Endometrial microvascular endothelial cells (primary cell): ENCODE results near the gene LIME1. TPM values are rescaled to one million over a fixed set of nuclear protein-coding genes. Genes with fewer than 3 reads are reported as not detected.

Source experiments
- in situ Hi-C: cut with HindIII; loops from 2 replicates; pipeline ENCODE4 v1.10.0; 2017; ENCODE audit warnings: low sequenced_read_pairs, low pct_unique_long_range_greater_than_20kb; ENCODE audit errors: inconsistent ontology term
- total RNA-seq: library from RNA; depleted of rRNA; stranded (reverse); fragments of >200 nt; gene quantifications from one replicate; pipeline ENCODE4 v1.2.3, GENCODE V29; 2015; ENCODE audit errors: inconsistent ontology term

Gene LIME1
- total RNA-seq, 1 donor from 2014 or later, result 9.3 TPM

DNA sequence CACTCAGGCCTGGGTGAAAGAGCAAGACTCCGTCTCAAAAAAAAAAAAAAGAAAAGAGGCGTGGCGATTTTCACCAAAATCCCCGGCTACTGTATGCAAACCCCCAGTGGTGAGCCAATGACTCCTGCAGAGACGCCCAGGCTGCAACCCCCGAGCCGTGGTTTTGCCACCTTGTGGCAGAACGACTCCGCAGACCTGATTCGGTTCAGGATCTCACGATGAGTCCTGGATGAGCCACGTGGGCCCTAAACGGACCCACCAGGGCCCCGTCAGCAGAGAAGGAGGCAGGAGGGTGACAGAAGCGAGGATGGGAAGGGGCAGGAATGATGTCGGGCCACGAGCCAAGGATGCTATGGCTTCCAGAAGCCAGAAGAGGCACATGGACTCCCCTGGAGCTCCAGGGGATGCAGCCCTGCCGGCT, 45.6 kb downstream of the LIME1 start:
- in situ Hi-C loops, result loop anchor here (25.0 kb wide), 1 partner anchor 105 kb away; the partner anchor contains the start of gene DNAJC5

DNA sequence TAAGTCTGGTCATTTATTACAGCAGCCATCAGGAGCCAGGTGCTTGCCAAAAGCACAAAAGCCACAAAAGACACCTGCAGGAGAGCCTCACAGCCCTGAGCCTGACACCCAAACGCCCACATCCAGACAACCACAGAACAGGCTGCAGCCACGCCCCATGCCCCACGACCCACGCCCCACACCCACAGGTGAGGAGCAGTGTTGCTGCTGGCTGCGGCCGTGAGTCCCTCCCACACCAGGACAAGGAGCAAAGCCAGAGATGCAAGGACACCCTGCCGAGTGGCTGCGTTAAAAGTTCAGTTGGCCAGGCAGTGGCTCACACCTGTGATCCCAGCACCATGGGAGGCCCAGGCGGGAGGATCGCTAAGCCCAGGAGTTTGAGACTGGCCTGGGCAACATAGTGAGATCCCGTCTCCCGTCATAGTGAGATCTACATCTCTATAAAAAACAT, 46.1 kb downstream of the LIME1 start:
- in situ Hi-C loops, result loop anchor here (25.0 kb wide), 1 partner anchor 105 kb away; the partner anchor contains the start of gene DNAJC5

DNA sequence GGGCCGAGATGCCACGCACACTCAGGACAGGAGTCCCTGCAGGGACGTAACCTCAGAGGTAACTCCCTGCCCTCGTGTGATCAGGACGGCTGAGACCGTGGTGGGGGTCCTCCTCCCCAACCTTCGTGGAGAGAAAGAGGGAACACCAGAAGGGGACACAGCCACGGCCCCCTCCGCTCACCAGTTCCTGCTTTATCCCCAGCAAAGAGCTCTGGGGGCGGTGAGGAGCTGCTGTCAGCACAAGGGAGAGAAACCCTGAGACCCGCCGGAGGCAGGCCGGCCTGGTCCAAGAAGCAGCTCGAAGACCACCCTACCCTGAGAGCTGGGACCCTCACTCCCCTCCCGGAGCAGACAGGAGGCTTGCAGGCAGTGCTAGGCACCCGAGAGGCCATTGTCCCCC, 47.5 kb downstream of the LIME1 start:
- in situ Hi-C loops, result loop anchor here (25.0 kb wide), 1 partner anchor 103 kb away; the partner anchor contains the start of gene DNAJC5

DNA sequence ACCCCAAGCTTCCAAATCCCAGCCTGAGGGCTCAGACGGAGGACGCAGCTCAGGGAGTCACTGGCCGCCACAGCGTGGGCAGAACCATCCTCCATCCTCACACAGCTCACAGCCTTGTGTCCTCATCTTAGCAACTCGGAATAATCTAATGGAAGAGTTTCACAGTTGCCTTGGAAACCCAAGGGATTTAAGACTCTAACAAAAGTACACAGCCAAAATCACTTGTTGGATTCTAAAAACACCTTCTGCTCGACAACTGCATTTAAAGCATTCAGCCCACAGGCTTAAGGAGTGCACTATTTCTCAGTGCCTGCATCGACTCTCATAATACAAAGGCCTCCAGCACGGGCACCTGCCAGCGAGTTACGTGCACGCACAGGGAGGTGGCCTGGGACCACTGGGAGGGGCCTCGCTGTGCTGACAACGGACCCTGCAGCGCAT, 49.2 kb downstream of the LIME1 start:
- in situ Hi-C loops, result loop anchor here (25.0 kb wide), 1 partner anchor 102 kb away; the partner anchor contains the start of gene DNAJC5

DNA sequence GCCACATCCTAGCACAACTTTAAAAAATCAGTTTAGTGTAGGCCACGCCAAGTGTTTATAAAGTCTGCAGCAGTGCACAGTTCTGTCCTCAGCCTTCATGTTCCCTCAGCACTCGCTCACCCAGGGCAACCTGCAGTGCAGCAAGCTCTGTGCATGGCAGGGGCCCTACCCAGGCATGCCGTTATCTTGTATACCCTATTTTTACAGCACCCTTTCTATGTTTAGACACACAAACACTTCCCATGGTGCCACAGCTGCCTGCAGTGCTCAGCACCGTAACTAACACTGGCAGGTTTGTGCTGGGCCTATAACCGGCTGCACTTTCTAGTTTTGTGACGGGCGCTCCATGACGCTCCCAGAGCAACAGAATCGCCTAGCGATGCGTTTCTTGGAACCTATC, 50.8 kb downstream of the LIME1 start:
- in situ Hi-C loops, result loop anchor here (25.0 kb wide), 1 partner anchor 100 kb away; the partner anchor contains the start of gene DNAJC5

DNA sequence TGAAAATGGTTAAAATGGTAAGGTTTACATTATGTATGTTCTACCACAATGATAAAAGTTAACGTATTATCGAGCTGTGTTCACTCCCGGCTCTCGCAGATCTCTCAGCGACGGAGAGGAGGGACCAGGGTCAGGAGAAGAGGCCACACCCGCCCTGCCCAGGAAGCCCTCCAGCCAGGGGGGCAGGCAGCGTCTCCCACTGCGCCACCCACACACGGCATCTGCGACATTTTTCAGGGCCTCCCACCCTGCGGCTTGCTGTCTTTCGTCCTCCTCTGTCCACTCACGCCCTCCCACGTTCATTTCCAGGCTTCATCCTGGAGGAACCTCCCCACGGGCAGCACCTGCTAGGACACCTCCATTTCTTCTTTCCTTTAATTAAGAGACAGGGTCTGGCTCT, 51.3 kb downstream of the LIME1 start:
- in situ Hi-C loops, result loop anchor here (25.0 kb wide), 1 partner anchor 100 kb away; the partner anchor contains the start of gene DNAJC5

Other genes with a start within 250 kb of the LIME1 start
- 0.09 TPM for gene EEF1A2, start 237.6 kb upstream of the LIME1 start, total RNA-seq
- 126 TPM for gene PPDPF, start 215.9 kb upstream of the LIME1 start, total RNA-seq
- gene PTK6, start 199.3 kb upstream of the LIME1 start, total RNA-seq, result not detected
- gene SRMS, start 188.9 kb upstream of the LIME1 start, total RNA-seq, result not detected
- gene FNDC11, start 182.5 kb upstream of the LIME1 start, total RNA-seq, result 0.37 TPM
- 61.5 TPM for gene HELZ2, start 162.4 kb upstream of the LIME1 start, total RNA-seq
- gene GMEB2, start 109.6 kb upstream of the LIME1 start, total RNA-seq, result 11.9 TPM
- gene STMN3, start 83.2 kb upstream of the LIME1 start, total RNA-seq, result 0.65 TPM
- 15.1 TPM for gene RTEL1, start 78.4 kb upstream of the LIME1 start, total RNA-seq
- gene TNFRSF6B, start 40.0 kb upstream of the LIME1 start, total RNA-seq, result 175 TPM
- 55.7 TPM for gene ARFRP1, start 28.7 kb upstream of the LIME1 start, total RNA-seq
- 39.2 TPM for gene ZGPAT, start 28.6 kb upstream of the LIME1 start, total RNA-seq
- 17.3 TPM for gene SLC2A4RG, start 3.1 kb downstream of the LIME1 start, total RNA-seq
- not detected for gene ZBTB46, start 94.6 kb downstream of the LIME1 start, total RNA-seq
- gene ABHD16B, start 124.8 kb downstream of the LIME1 start, total RNA-seq, result not detected
- 174 TPM for gene TPD52L2, start 128.6 kb downstream of the LIME1 start, total RNA-seq
- 76.7 TPM for gene DNAJC5, start 158.5 kb downstream of the LIME1 start, total RNA-seq
- gene UCKL1, start 219.8 kb downstream of the LIME1 start, total RNA-seq, result 19.3 TPM
- 18.3 TPM for gene ZNF512B, start 233.3 kb downstream of the LIME1 start, total RNA-seq
- 0.09 TPM for gene SAMD10, start 243.0 kb downstream of the LIME1 start, total RNA-seq
- 46.9 TPM for gene PRPF6, start 244.5 kb downstream of the LIME1 start, total RNA-seq